Measurements from ENCODE around the gene ZFPM1.
"Not testable (repeated sequence)": the region's sequence is repeated elsewhere in the genome, so short reads cannot be mapped to it uniquely, and the experiment has no call there.

Gene ZFPM1

GRCh38 chr16:88478889-88479792, 26.1 kb downstream of the ZFPM1 start:
- in situ Hi-C loops (cut with MboI; ENCODE audit: low sequenced_read_pairs): no loop called here

DNA sequence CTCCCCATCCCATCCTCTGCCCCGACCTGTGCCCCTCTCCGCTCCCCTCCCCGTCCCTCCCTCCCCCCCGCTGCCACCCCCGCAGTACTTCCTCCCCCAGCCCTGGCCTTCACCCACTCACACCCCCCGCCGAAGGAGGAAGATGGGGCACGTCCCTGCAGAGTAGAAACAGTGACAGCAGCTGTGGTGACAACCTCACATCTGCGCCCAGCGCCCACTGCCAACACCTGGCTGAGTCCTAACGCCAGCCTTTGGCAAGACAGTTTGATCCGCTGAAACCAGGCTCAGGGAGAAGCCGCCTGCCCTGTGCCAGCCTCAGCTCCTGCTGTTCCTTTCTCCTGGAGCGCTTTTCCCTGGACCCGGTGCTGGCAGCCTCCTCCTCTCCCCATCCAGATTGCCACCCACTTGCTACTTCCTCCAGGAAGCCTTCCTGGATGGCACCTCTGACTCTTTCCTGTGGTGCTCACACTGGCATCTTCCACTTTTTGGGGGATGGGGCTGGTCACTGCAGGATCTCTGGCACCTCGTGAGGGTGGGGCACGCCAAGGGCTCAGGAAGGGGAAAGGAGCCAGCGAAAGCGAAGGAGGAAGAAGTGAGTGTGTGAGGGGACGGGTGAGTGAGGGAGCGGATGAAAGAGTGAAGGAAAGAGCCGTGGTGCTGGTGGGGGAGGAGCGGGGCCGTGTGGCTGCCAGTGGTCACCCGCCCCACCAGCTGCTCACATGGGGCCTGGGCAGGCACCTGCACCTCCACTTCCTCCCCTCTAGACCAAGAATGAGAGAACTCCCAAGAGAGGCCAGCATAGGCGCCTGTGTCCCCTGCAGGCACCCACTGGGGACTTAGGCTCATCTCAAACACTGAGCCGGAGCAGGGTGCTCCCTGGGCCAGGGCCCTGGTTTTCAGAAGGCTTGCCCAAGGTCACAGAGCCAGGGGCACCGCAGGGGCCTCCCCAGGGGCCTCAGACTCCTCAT, 27.0 kb downstream of the ZFPM1 start:
- in situ Hi-C loops (cut with MboI; ENCODE audit: low sequenced_read_pairs): no loop called here

DNA sequence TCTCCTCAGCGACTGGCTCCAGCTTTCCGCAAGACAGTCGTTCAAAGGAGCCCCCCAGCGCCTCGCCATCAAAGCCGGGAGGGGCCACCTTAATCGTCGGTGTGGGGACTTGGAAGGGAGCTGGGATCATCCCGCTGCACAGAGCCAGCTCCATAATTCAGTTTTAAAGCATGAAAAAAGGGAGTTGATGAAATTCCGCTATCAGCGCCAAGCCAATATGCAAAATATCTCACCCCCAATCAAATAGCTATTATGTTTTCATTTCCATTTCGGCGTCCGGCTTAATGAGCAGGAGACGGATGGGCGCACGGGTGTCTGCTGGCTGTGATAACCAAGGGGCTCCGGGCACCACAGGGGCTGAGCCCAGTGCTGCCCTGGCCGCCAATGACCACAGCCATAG, 27.7 kb downstream of the ZFPM1 start:
- in situ Hi-C loops (cut with MboI; ENCODE audit: low sequenced_read_pairs): no loop called here

- in situ Hi-C loops (cut with MboI; ENCODE audit: low sequenced_read_pairs): no loop called here
Observed at GRCh38 chr16:88481851-88482250, 28.8 kb downstream of the ZFPM1 start.

DNA sequence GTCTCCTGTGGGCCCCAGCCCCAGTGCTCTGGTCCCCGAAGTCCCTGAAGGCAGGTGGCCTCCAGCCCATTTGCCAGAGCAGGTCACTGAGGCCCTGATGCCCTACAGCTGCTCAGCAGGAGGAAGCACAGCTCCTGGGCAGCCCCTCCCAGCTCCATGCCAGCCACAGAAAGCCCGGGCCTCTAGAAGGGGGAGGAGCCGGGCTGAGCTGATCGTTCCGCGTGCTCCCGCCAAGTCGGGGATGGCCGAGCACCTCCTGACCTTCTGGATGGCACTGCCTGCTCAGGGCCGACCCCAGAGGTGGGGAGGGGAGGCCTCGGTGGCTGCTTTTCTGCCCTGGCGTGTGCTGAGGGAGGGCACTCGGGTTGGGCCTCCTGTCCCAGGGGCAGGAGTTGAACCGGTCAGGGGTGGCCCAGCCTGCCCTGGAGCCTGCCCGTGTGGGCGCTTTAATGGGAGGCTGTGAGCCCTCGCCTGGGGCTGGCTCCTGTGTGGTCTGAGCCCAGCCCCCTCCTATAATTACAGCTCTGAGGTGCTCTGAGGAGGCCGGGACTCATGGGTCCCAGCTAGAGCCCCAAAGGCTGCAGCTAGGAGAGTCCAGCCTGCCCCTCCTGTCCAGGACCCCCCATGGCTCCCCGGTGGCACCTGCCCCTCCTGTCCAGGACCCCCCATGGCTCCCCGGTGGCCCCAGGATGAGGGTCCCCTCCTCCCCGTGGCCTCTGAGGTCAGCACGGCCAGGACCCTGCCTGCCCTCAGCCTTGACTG, 29.7 kb downstream of the ZFPM1 start:
- in situ Hi-C loops (cut with MboI; ENCODE audit: low sequenced_read_pairs): no loop called here

- in situ Hi-C loops (cut with MboI; ENCODE audit: low sequenced_read_pairs): no loop called here
Observed at GRCh38 chr16:88483392-88483641, 30.2 kb downstream of the ZFPM1 start.

DNA sequence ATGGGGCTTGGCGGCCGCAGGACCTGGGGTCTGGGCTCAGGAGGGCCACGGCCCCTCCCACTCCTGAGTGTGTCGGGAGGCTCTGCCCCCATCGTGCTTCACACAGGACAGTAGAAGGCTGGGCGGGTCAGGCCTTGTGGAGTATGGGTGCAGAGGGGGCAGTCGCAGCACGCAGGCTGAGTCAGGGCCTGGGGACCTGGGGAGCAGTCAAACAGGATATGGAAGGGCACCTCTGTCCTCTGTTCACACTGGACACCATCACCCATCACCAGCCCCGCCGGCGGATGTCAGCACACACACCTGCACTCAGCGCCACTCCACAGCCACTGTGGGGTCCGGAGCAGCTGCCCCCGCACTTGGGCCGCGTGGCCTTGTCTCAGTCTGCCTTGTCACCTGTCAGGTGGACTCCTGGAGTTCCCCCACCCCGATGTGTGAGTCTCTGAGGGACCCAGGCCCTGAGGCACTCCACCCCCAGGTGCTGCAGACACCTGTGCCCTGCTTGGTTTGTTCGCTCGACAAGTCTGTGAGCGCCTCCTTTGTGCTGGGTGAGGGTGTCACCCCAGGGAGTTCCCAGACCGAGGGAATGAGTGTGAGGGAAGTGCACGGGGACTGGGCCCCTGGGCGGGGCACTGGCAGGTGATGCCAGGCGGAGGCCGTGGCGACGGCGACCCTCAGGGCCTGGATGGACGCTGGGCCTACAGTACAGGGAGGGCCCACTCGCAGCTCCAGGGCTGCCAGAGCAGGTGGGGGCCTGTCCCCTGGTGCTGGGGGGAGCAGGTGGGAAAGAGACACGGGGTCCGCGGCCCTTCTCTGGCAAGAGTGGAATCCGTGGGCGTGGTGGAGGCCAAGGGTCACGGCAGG, 31.7 kb downstream of the ZFPM1 start:
- in situ Hi-C loops (cut with MboI; ENCODE audit: low sequenced_read_pairs): no loop called here

- in situ Hi-C loops (cut with MboI; ENCODE audit: low sequenced_read_pairs): not testable (repeated sequence)
Observed at GRCh38 chr16:88485366-88485741, 32.3 kb downstream of the ZFPM1 start.

GRCh38 chr16:88486398-88487123, 33.5 kb downstream of the ZFPM1 start:
- in situ Hi-C loops (cut with MboI; ENCODE audit: low sequenced_read_pairs): no loop called here

DNA sequence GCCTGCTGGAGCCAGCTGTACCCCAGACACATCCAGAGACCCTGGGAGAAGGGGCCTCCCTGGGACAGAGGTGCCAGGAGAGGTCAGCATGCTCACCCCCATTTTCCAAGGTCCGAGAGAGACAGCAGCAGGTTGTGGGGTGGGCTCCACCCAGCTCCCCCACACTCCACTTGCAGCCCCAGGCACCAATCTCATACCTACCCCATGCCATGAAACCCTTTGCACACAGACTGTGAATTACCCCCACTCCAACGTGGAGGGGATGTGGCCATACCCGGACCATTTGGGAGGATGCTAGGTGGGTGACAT, 34.0 kb downstream of the ZFPM1 start:
- in situ Hi-C loops (cut with MboI; ENCODE audit: low sequenced_read_pairs): no loop called here

DNA sequence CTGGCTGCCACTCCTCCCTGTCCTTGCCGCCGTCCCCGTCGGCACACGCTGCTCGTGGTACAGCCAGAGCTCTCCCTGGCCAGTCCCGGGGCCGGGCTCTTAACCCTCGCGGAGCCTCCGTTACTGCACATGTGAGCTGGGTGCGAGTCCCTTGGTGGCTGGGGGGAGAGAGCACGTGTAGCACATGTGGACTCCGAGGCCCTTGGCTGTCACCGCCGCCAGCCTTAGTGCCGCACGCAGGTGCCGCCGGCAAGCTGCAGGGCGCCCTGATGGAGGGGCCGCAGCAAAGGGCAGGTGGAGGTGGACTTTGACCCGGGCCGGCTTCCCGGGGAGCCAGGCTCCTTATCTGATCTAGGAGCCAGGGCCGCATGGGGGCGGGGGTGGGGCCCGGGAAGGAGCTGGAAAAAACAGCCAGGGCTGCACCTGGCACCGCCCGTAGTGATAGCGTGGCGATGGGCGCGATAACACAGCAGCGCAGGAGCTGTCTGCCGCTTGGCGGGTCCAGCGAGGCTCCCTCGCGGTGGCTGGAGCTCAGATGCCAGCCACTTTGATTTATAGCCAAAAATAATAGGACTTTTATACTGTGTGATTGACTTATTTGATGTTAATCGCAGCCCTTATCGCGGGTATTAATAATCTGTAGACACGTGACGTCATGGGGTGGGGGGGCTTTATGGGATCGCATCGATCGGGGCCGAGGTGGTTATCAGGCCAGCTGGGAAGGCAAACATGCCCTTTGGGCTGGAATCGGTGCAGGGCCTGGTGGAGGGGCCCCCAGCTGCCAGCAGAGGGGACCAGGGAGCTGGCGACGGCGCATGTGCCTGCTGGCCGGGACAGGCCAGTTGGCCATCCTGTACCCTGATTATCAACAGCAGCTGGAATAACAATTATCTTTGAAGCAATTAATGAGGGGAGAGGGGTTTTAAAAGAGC, 35.1 kb downstream of the ZFPM1 start:
- in situ Hi-C loops (cut with MboI; ENCODE audit: low sequenced_read_pairs): no loop called here

- in situ Hi-C loops (cut with MboI; ENCODE audit: low sequenced_read_pairs): no loop called here
Observed at GRCh38 chr16:88489163-88489741, 36.2 kb downstream of the ZFPM1 start.

- in situ Hi-C loops (cut with MboI; ENCODE audit: low sequenced_read_pairs): no loop called here
Observed at GRCh38 chr16:88491001-88491559, 38.0 kb downstream of the ZFPM1 start.

- in situ Hi-C loops (cut with MboI; ENCODE audit: low sequenced_read_pairs): no loop called here
Observed at GRCh38 chr16:88491560-88492310, 38.7 kb downstream of the ZFPM1 start.

DNA sequence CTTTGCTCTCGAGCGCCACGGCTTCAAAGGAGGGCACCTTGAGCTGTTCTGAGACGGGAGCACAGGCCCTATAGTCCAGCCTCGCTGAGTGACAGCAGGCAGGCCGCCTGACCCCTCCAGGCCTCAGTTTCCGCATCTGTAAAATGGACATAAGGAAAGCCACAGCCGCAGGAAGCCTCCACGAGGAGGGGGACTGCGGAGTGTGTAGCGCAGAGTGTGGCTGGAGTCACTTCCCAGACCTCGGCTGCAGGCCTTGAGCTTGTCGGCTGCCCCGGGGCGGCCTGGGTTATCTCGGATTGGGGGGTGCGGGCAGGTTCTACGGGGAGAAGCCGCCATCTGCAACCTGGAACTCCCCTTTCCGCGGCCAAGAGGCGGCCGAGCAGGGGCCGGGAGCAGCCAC, 40.8 kb downstream of the ZFPM1 start:
- in situ Hi-C loops (cut with MboI; ENCODE audit: low sequenced_read_pairs): no loop called here

DNA sequence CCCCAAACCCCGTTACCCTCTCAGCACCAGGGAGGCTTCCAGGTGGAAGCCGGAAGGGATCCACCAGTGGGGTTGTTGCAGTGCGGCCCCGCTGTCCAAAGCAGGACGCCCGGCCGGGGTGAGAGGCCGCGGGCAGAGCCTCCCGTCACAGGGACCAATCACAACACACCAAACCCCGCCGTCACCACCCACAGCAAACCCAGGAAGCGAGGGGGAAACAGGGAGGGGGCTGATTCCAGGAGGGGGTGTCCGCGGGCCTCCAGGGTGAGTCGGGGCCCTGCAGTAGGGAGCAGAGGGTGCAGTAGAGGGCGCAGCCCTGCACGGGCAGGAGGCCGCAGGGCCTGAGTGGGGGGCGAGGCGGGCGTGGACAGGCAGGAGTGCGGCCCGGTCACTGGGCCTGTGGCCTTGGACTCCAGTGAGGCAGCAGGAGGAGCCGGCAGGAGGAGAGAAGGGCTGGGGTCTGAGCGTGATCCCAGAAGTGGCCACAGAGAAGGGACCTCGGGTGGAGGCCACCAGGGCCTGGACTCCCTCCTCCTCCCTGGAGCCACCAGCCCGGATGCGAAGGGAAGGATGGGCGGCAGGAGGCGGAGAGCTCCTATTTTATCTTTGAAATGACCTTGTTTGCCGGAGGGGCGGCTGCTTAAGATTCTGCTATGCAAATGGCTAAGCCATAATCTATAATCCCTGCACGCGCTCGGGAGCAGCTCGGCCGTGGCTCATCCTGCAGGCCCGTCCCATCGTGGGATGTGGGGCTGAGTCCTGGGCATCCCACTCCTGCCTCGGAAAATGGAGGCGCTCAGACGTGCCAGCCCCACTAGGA, 41.5 kb downstream of the ZFPM1 start:
- in situ Hi-C loops (cut with MboI; ENCODE audit: low sequenced_read_pairs): no loop called here
